NB4 (cell line): ENCODE data around the gene QDPR.

ENCODE experiments used
- POLR2A ChIP-seq: IDR thresholded peaks from 2 replicates; pipeline ENCODE4 v1.6.1; 2011; ENCODE audit warnings: mild to moderate bottlenecking; ENCODE audit not compliant: insufficient read length; ENCODE audit errors: extremely low read depth
- TF ChIP-seq, protein P1 (sequence below): IDR thresholded peaks from one replicate; pipeline ENCODE4 v1.5.1; 2012; ENCODE audit warnings: low read depth, low read length
- TF ChIP-seq, protein P2 (sequence below): IDR thresholded peaks from 2 replicates; pipeline ENCODE4 v1.6.1; 2011; ENCODE audit warnings: low read depth, low read length

DNA sequence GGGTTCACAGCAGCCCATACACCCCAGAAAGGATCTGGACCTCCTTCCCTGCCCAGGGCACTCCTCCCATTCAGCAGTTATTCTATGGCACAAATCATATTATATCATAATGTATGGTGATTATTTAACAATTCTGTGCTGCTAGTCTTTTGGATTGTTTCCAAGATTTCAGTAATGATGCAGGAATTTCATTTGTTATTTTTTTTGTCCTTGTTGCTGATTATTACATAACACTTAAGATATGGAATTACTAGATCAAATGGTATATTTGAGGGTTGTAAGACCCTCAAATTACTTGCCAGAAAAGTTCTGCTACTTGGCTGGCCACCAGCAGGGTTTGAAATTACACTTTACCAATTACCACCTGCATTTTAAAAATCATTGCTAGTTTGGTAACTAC, 36.4 kb downstream of the QDPR start:
- TF ChIP-seq, protein P1, sequence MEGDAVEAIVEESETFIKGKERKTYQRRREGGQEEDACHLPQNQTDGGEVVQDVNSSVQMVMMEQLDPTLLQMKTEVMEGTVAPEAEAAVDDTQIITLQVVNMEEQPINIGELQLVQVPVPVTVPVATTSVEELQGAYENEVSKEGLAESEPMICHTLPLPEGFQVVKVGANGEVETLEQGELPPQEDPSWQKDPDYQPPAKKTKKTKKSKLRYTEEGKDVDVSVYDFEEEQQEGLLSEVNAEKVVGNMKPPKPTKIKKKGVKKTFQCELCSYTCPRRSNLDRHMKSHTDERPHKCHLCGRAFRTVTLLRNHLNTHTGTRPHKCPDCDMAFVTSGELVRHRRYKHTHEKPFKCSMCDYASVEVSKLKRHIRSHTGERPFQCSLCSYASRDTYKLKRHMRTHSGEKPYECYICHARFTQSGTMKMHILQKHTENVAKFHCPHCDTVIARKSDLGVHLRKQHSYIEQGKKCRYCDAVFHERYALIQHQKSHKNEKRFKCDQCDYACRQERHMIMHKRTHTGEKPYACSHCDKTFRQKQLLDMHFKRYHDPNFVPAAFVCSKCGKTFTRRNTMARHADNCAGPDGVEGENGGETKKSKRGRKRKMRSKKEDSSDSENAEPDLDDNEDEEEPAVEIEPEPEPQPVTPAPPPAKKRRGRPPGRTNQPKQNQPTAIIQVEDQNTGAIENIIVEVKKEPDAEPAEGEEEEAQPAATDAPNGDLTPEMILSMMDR: no peak
- no peak for TF ChIP-seq POLR2A
- TF ChIP-seq, protein P2, sequence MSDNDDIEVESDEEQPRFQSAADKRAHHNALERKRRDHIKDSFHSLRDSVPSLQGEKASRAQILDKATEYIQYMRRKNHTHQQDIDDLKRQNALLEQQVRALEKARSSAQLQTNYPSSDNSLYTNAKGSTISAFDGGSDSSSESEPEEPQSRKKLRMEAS: no peak
